Stomach (tissue), 9 donors: ENCODE measurements around the gene BCKDK. TPM values are rescaled to one million over a fixed set of nuclear protein-coding genes. Genes with fewer than 3 reads are reported as not detected.

Experiments used
- DNase-seq, 2 donors: peaks; one replicate each; pipeline versions ENCODE4 v3.0.0 to v3.0.0-alpha.2; 2013 to 2019
- H3K27ac ChIP-seq, 5 donors: fragments of 200-600 bp in 4 of 5; sonication (generic) in 4 of 5; one replicate each; pipeline ENCODE4 v1.5.1; 2013 to 2019; ENCODE audit warnings: mild to moderate bottlenecking in 1 of 5, moderate library complexity in 1 of 5
- H3K27me3 ChIP-seq, 3 donors: fragments of 200-600 bp; sonication (generic); one replicate each; pipeline ENCODE4 v1.5.1; 2017 to 2019; ENCODE audit warnings: mixed run types in 1 of 3
- H3K36me3 ChIP-seq, 4 donors: fragments of 200-600 bp; sonication (generic); 1 replicate in 3 of 4; 2 replicates in 1 of 4; pipeline ENCODE4 v1.5.1; 2016 to 2019
- H3K4me1 ChIP-seq, 4 donors: fragments of 200-600 bp; sonication (generic); one replicate each; pipeline ENCODE4 v1.5.1; 2016 to 2019
- H3K4me3 ChIP-seq, 4 donors: fragments of 200-600 bp; sonication (generic) in 3 of 4; one replicate each; pipeline ENCODE4 v1.5.1; 2016 to 2019; ENCODE audit warnings: mild to moderate bottlenecking in 1 of 4
- H3K9me3 ChIP-seq, 4 donors: fragments of 200-600 bp; sonication (generic); one replicate each; pipeline ENCODE4 v1.5.1; 2016 to 2019
- EP300 ChIP-seq: sonication (generic); formaldehyde crosslinking; IDR thresholded peaks from one replicate; pipeline ENCODE4 v1.6.1; 2017; ENCODE audit warnings: antibody characterized with exemption
- POLR2A ChIP-seq, 4 donors: fragments of 450-650 bp; IDR thresholded peaks; one replicate each; pipeline ENCODE4 v1.6.1; 2016; ENCODE audit warnings: antibody characterized with exemption in 4 of 4, control low read depth in 2 of 4, mild to moderate bottlenecking in 1 of 4, moderate library complexity in 1 of 4
- POLR2AphosphoS5 ChIP-seq, 3 donors: sonication (generic); formaldehyde crosslinking; IDR thresholded peaks; one replicate each; pipeline ENCODE4 v1.6.1; 2016; ENCODE audit warnings: antibody characterized with exemption in 3 of 3
- WGBS, 5 donors: extraction: QIAGEN DNeasy Blood & Tissue Kit in 3 of 5; methylation state at CpG; one replicate each; pipeline versions ENCODE4 v1.1.5 to v1.1.7; 2013 to 2018; 5-methylcytosine and 5-hydroxymethylcytosine counted together
- intact Hi-C: fragments of 100-400 bp; cut with DNase I; formaldehyde crosslinking; loops from one replicate; pipeline ENCODE4 v1.15.1; 2023; ENCODE audit warnings: low total_unique reads
- polyA plus RNA-seq, 3 donors: library from polyadenylated mRNA; stranded (reverse); fragments of 200-250 nt; gene quantifications; one replicate each; pipeline ENCODE4 v1.2.3, GENCODE V29; 2013
- total RNA-seq, 5 donors: library from RNA; depleted of rRNA; stranded (reverse); fragments of >200 nt; gene quantifications; one replicate each; pipeline versions ENCODE4 v1.1.0 to v1.2.3, GENCODE V29; 2014 to 2016
- TF ChIP-seq, protein P1 (sequence below), 7 experiments: fragments of 450-650 bp in 4 of 7; fragments of 200-600 bp in 3 of 7; sonication (generic) in 3 of 7; IDR thresholded peaks; one replicate each; pipeline ENCODE4 v1.5.1; 2016 to 2019; ENCODE audit warnings: antibody characterized with exemption in 7 of 7, control low read depth in 2 of 7, mild to moderate bottlenecking in 1 of 7
- donor health status: healthy with polysubstance abuse.
- donor health status: Bipolar disorder and iron deficiency.
- donor health status: healthy.

The BCKDK gene
- total and polyA plus RNA-seq, 8 donors, result 11.0 to 197 (median 37.5) TPM

DNA sequence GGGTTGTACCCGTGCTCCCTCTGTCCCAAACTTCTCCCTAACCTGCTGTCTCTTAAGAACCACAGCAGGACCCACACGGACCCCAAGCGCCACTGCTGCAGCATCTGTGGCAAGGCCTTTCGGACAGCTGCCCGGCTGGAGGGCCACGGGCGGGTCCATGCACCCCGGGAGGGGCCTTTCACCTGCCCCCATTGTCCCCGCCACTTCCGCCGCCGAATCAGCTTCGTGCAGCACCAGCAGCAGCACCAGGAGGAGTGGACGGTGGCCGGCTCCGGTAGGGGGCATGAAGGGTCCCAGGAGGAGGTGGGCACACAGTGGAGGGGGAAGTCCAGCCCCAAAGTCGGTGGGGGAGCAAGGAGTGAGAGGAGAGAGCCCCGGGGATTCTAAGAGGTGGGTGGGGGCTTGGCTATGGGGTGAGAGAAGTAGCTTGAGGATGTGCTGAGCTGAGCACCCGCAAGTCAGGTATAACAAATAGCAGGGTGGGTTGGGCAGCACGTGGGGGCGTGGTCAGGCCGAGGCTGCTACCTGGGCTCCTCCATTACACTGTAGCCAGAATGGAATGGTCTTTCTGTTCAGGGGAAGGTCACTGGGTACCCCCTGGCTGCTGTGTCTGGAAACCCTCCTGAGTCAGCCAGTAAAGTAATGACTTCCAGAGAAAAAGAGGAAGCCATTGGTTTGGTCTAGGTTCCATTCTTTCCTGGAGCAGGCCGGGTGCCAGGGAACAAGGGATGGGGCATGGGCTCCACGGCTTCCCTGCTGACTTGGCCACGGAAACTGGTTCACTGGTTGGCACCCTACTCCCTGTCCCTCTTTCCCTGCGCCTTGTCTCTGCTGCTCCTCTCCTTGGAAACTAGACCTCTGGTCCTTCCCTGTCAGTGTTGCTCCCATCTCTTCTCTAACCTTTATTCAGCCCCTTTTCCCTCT is 26.5 kb upstream of the BCKDK start:
- intact Hi-C loops, result no loop called here
- Histone ChIP-seq H3K4me3 (no peak overlapping the region), H3K36me3 (peaks cover 48 to 100% (median 98%) of the 10 kb centered on the region in 4 donors), H3K27me3 (no peaks in the 10 kb centered on the region), H3K4me1 (peaks cover 0 to 37% (median 25%) of the 10 kb centered on the region in 4 donors), H3K9me3 (no peaks in the 10 kb centered on the region), H3K27ac (no peak overlapping the region)
- DNase-seq, result peak in 1 of 2 donors; percentile 2
- 81 to 86% (median 83%) methylated on average over 25 to 26 of the region's 26 CpGs for WGBS, 5 donors
- TF ChIP-seq POLR2A (IDR thresholded peaks at IDR 0.05) (no peak), EP300 (no peak), POLR2AphosphoS5 (IDR thresholded peaks at IDR 0.05) (no peak)
- TF ChIP-seq, protein P1, sequence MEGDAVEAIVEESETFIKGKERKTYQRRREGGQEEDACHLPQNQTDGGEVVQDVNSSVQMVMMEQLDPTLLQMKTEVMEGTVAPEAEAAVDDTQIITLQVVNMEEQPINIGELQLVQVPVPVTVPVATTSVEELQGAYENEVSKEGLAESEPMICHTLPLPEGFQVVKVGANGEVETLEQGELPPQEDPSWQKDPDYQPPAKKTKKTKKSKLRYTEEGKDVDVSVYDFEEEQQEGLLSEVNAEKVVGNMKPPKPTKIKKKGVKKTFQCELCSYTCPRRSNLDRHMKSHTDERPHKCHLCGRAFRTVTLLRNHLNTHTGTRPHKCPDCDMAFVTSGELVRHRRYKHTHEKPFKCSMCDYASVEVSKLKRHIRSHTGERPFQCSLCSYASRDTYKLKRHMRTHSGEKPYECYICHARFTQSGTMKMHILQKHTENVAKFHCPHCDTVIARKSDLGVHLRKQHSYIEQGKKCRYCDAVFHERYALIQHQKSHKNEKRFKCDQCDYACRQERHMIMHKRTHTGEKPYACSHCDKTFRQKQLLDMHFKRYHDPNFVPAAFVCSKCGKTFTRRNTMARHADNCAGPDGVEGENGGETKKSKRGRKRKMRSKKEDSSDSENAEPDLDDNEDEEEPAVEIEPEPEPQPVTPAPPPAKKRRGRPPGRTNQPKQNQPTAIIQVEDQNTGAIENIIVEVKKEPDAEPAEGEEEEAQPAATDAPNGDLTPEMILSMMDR (IDR thresholded peaks at IDR 0.05), result no peak

DNA sequence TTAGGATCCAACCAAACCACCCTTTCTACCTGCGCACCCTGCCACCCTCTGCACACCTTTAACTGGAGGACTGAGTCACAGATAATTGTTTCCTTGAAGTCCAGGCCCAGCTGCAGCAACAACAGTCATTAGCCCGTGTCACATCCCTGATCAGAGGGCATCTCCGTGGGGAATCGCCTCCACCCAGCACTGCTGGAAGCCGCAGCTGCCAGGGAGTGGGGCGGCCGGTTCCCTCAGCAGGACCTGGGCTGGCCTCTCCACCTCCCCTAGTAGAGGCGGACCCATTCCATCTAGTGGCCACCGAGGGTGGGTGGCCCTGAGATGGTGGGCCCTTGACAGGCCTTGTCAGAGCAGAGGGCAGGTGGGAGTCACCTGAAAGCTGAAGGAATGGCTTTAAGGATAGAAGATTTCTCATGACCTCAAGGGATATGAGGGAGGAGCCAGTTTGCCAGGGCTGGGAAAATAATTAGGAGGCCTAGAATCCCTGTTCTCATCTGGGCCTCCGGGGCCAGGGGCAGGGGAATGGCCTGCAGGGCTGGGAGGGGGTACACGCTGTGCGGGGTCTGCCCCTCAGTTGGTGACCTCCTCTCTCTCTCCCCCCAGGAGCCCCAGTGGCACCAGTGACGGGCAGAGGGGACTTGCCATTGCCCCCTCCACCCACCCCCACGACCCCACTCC is 25.7 kb upstream of the BCKDK start:
- 70 to 80% (median 75%) methylated on average over 10 to 14 of the region's 14 CpGs for WGBS, 5 donors
- Histone ChIP-seq H3K4me3 (no peak overlapping the region), H3K4me1 (peaks cover 0 to 37% (median 25%) of the 10 kb centered on the region in 4 donors), H3K9me3 (no peaks in the 10 kb centered on the region), H3K27ac (no peak overlapping the region), H3K27me3 (no peaks in the 10 kb centered on the region), H3K36me3 (peaks cover 43 to 100% (median 98%) of the 10 kb centered on the region in 4 donors)
- peak in 1 of 2 donors; percentile 2 for DNase-seq
- no peak for TF ChIP-seq EP300
- no peak for TF ChIP-seq POLR2AphosphoS5 (IDR thresholded peaks at IDR 0.05)
- no peak for TF ChIP-seq POLR2A (IDR thresholded peaks at IDR 0.05)
- TF ChIP-seq, protein P1 (IDR thresholded peaks at IDR 0.05), result no peak
- intact Hi-C loops, result no loop called here

GRCh38 chr16:31083081-31083480 is 25.1 kb upstream of the BCKDK start:
- Histone ChIP-seq H3K36me3 (peaks cover 37 to 100% (median 98%) of the 10 kb centered on the region in 4 donors), H3K4me3 (no peak overlapping the region), H3K9me3 (no peaks in the 10 kb centered on the region), H3K4me1 (peaks cover 0 to 37% (median 25%) of the 10 kb centered on the region in 4 donors), H3K27me3 (no peaks in the 10 kb centered on the region), H3K27ac (no peak overlapping the region)
- TF ChIP-seq POLR2A (IDR thresholded peaks at IDR 0.05) (no peak), POLR2AphosphoS5 (IDR thresholded peaks at IDR 0.05) (no peak), EP300 (no peak)
- TF ChIP-seq, protein P1 (IDR thresholded peaks at IDR 0.05), result no peak
- peak in 1 of 2 donors; percentile 2 for DNase-seq
- 59 to 83% (median 79%) methylated on average over 9 of the region's 9 CpGs for WGBS, 5 donors
- intact Hi-C loops, result no loop called here

DNA sequence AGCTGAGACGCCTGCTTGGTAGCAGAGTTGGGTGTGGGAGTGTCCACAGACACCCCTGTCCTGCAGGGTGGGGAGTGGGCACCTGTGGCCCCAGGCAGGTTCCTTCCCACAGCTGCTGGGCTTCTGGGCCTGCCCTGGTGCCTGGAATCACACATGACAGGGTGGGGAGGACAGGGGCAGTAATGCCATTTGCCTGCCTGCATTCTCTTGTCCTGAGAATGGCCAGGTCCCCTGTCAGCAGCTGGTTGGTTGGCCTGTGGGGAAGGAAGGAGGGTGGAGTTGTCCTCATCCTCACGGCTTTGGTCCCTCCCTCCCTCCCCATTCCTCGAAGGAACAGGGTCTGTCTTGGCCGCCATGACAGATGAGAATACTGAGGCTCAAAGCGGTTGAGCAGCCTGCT is 24.6 kb upstream of the BCKDK start:
- peak in 1 of 2 donors; percentile 1 for DNase-seq
- H3K27me3 ChIP-seq, result no peaks in the 10 kb centered on the region
- TF ChIP-seq POLR2AphosphoS5 (IDR thresholded peaks at IDR 0.05), result no peak
- TF ChIP-seq, protein P1 (IDR thresholded peaks at IDR 0.05), result no peak
- TF ChIP-seq POLR2A (IDR thresholded peaks at IDR 0.05), result no peak
- TF ChIP-seq EP300, result no peak
- intact Hi-C loops, result no loop called here
- H3K36me3 ChIP-seq, result peaks cover 32 to 100% (median 95%) of the 10 kb centered on the region in 4 donors
- 58 to 82% (median 69%) methylated on average over 5 of the region's 5 CpGs for WGBS, 5 donors
- H3K9me3 ChIP-seq, result no peaks in the 10 kb centered on the region
- H3K4me3 ChIP-seq, result no peak overlapping the region
- peaks cover 0 to 35% (median 25%) of the 10 kb centered on the region in 4 donors for H3K4me1 ChIP-seq
- no peak overlapping the region for H3K27ac ChIP-seq
